T follicular helper cell (primary cell): ENCODE data around the gene CPEB4.

Experiments
- DNase-seq: peaks from one replicate; pipeline ENCODE4 v3.0.0-alpha.2; 2020; ENCODE audit warnings: low read depth

The CPEB4 gene

GRCh38 chr5:173858670-173859407 is 29.3 kb upstream of the CPEB4 start:
- DNase-seq, result no peak

- DNase-seq, result no peak
These were observed 28.6 kb upstream of the CPEB4 start for GRCh38 chr5:173859408-173860159.

- DNase-seq, result no peak
These were observed 26.1 kb upstream of the CPEB4 start for GRCh38 chr5:173862047-173862477.

- no peak for DNase-seq
These were observed 24.8 kb upstream of the CPEB4 start for GRCh38 chr5:173863359-173863758.

- DNase-seq, result no peak
These were observed 23.8 kb upstream of the CPEB4 start for GRCh38 chr5:173864126-173865050.

GRCh38 chr5:173866243-173866857 is 21.8 kb upstream of the CPEB4 start:
- DNase-seq, result no peak

- no peak for DNase-seq
These were observed 21.1 kb upstream of the CPEB4 start for GRCh38 chr5:173866858-173867679.

- DNase-seq, result no peak
These were observed 19.9 kb upstream of the CPEB4 start for GRCh38 chr5:173868096-173868880.

- no peak for DNase-seq
These were observed 18.8 kb upstream of the CPEB4 start for GRCh38 chr5:173869316-173869715.

GRCh38 chr5:173872957-173873305 is 15.2 kb upstream of the CPEB4 start:
- DNase-seq, result no peak

- no peak for DNase-seq
These were observed 14.7 kb upstream of the CPEB4 start for GRCh38 chr5:173873306-173873922.

GRCh38 chr5:173875189-173875588 is 13.0 kb upstream of the CPEB4 start:
- DNase-seq, result no peak

- no peak for DNase-seq
These were observed 9.8 kb upstream of the CPEB4 start for GRCh38 chr5:173878224-173878967.

- no peak for DNase-seq
These were observed 7.7 kb upstream of the CPEB4 start for GRCh38 chr5:173880306-173880985.

GRCh38 chr5:173881811-173882575 is 6.2 kb upstream of the CPEB4 start:
- no peak for DNase-seq

GRCh38 chr5:173882632-173883031 is 5.5 kb upstream of the CPEB4 start:
- no peak for DNase-seq

- DNase-seq, result no peak
These were observed 4.7 kb upstream of the CPEB4 start for GRCh38 chr5:173883347-173883924.
